ENCODE results near the gene INPP4B. TPM values are rescaled to one million over a fixed set of nuclear protein-coding genes. Genes with fewer than 3 reads are reported as not detected.
"Not testable (repeated sequence)": the region's sequence is repeated elsewhere in the genome, so short reads cannot be mapped to it uniquely, and the experiment has no call there.

The INPP4B gene
- polyA plus RNA-seq, 1 experiment = 18.1 TPM

- ChIA-PET CTCF (no interaction called here), POLR2A (no interaction called here)
- Histone ChIP-seq H3K27me3 (ENCODE audit: control insufficient read depth, insufficient read depth, low read length) (no peaks in the 10 kb centered on the region), H3K36me3 (ENCODE audit: control insufficient read depth, insufficient read depth, low read length) (no peaks in the 10 kb centered on the region), H3K4me3 (ENCODE audit: low read depth, low read length) (no peak overlapping the region)
- no peak for TF ChIP-seq CTCF (IDR thresholded peaks at IDR 0.05; ENCODE audit: insufficient read depth, low read depth, low read length)
- no peak for DNase-seq (ENCODE audit: low read depth)
These were observed 36.5 kb downstream of the INPP4B start for GRCh38 chr4:142809559-142809958.

- CTCF ChIA-PET = interaction anchor here (1.1 kb wide), 1 partner anchor 10 kb away, joined by 3 read pairs; no protein-coding TSS in a partner anchor
- H3K27me3 ChIP-seq (ENCODE audit: control insufficient read depth, insufficient read depth, low read length); POLR2A ChIA-PET; DNase-seq (ENCODE audit: low read depth); H3K4me3 ChIP-seq (ENCODE audit: low read depth, low read length); H3K36me3 ChIP-seq (ENCODE audit: control insufficient read depth, insufficient read depth, low read length): not testable (repeated sequence)
These were observed 42.2 kb downstream of the INPP4B start for GRCh38 chr4:142803879-142804278.

- DNase-seq (ENCODE audit: low read depth) = no peak
- Histone ChIP-seq H3K27me3 (ENCODE audit: control insufficient read depth, insufficient read depth, low read length) (no peaks in the 10 kb centered on the region), H3K36me3 (ENCODE audit: control insufficient read depth, insufficient read depth, low read length) (no peaks in the 10 kb centered on the region; the same call in 1 of the 2 replicates), H3K4me3 (ENCODE audit: low read depth, low read length) (no peak overlapping the region)
- no peak for TF ChIP-seq CTCF (IDR thresholded peaks at IDR 0.05; ENCODE audit: insufficient read depth, low read depth, low read length)
- ChIA-PET POLR2A (no interaction called here), CTCF (no interaction called here)
These were observed 44.1 kb downstream of the INPP4B start for GRCh38 chr4:142801966-142802365.

- H3K27me3 ChIP-seq (ENCODE audit: control insufficient read depth, insufficient read depth, low read length) = no peaks in the 10 kb centered on the region
- POLR2A ChIA-PET = no interaction called here
- no peaks in the 10 kb centered on the region for H3K36me3 ChIP-seq (ENCODE audit: control insufficient read depth, insufficient read depth, low read length)
- no peak for DNase-seq (ENCODE audit: low read depth)
- TF ChIP-seq CTCF (IDR thresholded peaks at IDR 0.05; ENCODE audit: insufficient read depth, low read depth, low read length) = no peak
- CTCF ChIA-PET = no interaction called here
- no peak overlapping the region for H3K4me3 ChIP-seq (ENCODE audit: low read depth, low read length)
These were observed 65.0 kb downstream of the INPP4B start for GRCh38 chr4:142781114-142781513.

- ChIA-PET POLR2A (no interaction called here), CTCF (no interaction called here)
- Histone ChIP-seq H3K36me3 (ENCODE audit: control insufficient read depth, insufficient read depth, low read length) (no peaks in the 10 kb centered on the region), H3K27me3 (ENCODE audit: control insufficient read depth, insufficient read depth, low read length) (no peaks in the 10 kb centered on the region), H3K4me3 (ENCODE audit: low read depth, low read length) (no peak overlapping the region)
- no peak for TF ChIP-seq CTCF (IDR thresholded peaks at IDR 0.05; ENCODE audit: insufficient read depth, low read depth, low read length)
- DNase-seq (ENCODE audit: low read depth) = no peak
These were observed 67.2 kb downstream of the INPP4B start for GRCh38 chr4:142778900-142779299.

- ChIA-PET POLR2A (no interaction called here), CTCF (no interaction called here)
- TF ChIP-seq CTCF (IDR thresholded peaks at IDR 0.05; ENCODE audit: insufficient read depth, low read depth, low read length) = no peak
- Histone ChIP-seq H3K27me3 (ENCODE audit: control insufficient read depth, insufficient read depth, low read length) (no peaks in the 10 kb centered on the region), H3K4me3 (ENCODE audit: low read depth, low read length) (no peak overlapping the region), H3K36me3 (ENCODE audit: control insufficient read depth, insufficient read depth, low read length) (no peaks in the 10 kb centered on the region)
- DNase-seq (ENCODE audit: low read depth) = no peak
These were observed 67.7 kb downstream of the INPP4B start for GRCh38 chr4:142778430-142778829.
